Adipose tissue (tissue), 3 donors: ENCODE data around the gene TIMM9. TPM values are rescaled to one million over a fixed set of nuclear protein-coding genes. Genes with fewer than 3 reads are reported as not detected.
A peak's percentile ranks its signal among the peaks of the same experiment; 100 is the strongest.
"Not testable (repeated sequence)": the region's sequence is repeated elsewhere in the genome, so short reads cannot be mapped to it uniquely, and the experiment has no call there.

Experiments used
- H3K27ac ChIP-seq: one replicate; pipeline ENCODE4 v1.5.1; 2013; ENCODE audit warnings: low read depth, low read length
- WGBS, 3 donors: extraction: QIAGEN DNeasy Blood & Tissue Kit; methylation state at CpG; one replicate each; pipeline ENCODE4 v1.1.7; 2013; 5-methylcytosine and 5-hydroxymethylcytosine counted together
- polyA plus RNA-seq, 3 donors: library from polyadenylated mRNA; stranded (reverse); fragments of 200-250 nt; gene quantifications; one replicate each; pipeline ENCODE4 v1.2.3, GENCODE V29; 2013
- donor health status: healthy with polysubstance abuse.
- donor health status: Bipolar disorder and iron deficiency.
- donor health status: healthy.

Gene TIMM9
- polyA plus RNA-seq, 3 donors, result 39.0 to 61.4 (median 54.9) TPM

GRCh38 chr14:58408681-58409215 lies 18.6 kb downstream of the TIMM9 start:
- WGBS, 3 donors, result 84 to 93% (median 92%) methylated on average over 3 of the region's 3 CpGs
- no peak overlapping the region for H3K27ac ChIP-seq

DNA sequence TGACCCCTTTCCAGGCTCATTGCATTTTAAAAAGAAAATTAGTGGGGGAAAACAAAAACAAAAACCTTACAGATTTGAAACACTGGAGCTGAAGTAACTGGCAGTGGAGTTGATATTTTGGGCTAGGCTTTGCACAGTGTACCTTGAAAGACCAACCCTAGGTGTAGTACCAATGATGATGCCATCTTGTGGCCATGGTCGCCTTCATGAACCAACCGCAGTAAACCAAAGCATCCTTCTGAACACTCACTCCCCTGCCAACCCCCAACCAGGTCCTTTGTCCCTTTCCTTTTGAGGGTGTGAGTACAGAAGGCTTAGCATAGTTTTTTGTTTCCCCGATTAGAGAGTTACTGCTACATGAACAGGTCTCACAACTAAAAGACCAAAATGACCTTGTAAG lies 25.7 kb downstream of the TIMM9 start:
- no peak overlapping the region for H3K27ac ChIP-seq
- 87 to 92% (median 91%) methylated on average over 3 of the region's 3 CpGs for WGBS, 3 donors

DNA sequence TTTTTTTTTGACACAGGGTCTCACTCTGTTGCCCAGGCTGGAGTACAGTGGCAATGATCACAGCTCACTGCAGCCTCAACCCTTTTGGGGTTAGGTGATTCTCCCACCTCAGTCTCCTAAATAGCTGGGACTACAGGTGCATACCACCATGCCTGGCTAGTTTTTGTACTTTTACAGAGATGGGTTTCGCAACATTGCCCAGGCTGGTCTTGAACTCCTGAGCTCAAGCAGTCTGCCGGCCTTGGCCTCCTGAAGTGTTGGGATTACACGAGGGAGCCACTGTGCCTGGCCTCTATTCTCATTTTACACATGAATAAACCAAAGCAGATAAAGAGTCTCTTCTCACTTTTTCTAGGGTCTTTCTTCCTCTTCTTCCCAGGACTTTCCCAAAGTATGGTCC lies 28.4 kb downstream of the TIMM9 start:
- H3K27ac ChIP-seq, result no peak overlapping the region
- 90 to 95% (median 92%) methylated on average over 3 of the region's 3 CpGs for WGBS, 3 donors

- H3K27ac ChIP-seq, result no peak overlapping the region
Measured at GRCh38 chr14:58398495-58398894, 28.8 kb downstream of the TIMM9 start.

- no peak overlapping the region for H3K27ac ChIP-seq
- WGBS, 3 donors, result 95 to 98% (median 97%) methylated on average over 6 of the region's 6 CpGs
Measured at GRCh38 chr14:58397156-58397555, 30.2 kb downstream of the TIMM9 start.

GRCh38 chr14:58395812-58396788 lies 31.2 kb downstream of the TIMM9 start, which contains the start of gene TOMM20L:
TSS of gene TOMM20L (plus strand) at chr14:58395930. CDS start at chr14:58395958, 28 bp downstream.
- H3K27ac ChIP-seq, result peak within 1 kb of the TSS; percentile 55
- 7 to 8% (median 8%) methylated on average over 79 to 86 of the region's 86 CpGs for WGBS, 3 donors

DNA sequence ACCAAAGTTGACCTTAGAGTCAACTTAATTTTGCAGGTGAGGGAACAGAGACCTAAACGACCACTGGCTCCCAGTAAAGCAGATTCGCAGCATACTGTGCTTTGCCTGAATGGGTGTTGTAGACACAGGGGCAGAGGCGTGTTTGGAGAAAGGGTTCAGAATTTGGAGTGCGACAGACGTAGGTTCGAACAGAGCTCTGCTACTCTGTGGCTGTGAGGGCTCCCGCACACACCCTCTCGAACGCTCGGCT lies 31.8 kb downstream of the TIMM9 start:
- 10 to 18% (median 15%) methylated on average over 10 of the region's 10 CpGs for WGBS, 3 donors
- no peak overlapping the region for H3K27ac ChIP-seq

- WGBS, 3 donors, result 79 to 89% (median 86%) methylated on average over 2 of the region's 2 CpGs
- H3K27ac ChIP-seq, result no peak overlapping the region
Measured at GRCh38 chr14:58390830-58391229, 36.5 kb downstream of the TIMM9 start.

DNA sequence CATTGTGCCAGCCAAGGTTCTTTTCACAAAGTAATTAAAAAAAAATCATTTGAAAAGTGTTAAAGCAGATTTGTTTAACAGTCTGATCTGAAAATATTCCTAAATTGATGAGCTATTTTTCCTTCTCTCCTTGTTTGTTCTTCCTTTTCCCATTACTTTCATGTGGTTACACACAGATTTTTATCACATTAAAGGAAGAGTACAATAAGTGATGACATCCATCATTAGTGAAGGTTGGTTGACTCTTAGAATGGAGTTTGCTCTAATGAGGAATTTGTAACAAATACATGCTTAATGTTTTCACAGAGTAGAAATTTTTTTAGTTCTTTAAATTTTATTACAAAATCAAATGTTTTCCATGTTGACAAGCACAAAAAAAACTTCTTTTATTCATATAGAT lies 50.5 kb downstream of the TIMM9 start:
- no peak overlapping the region for H3K27ac ChIP-seq

GRCh38 chr14:58368956-58369355 lies 58.4 kb downstream of the TIMM9 start:
- 94 to 100% (median 100%) methylated on average over 1 of the region's 1 CpG for WGBS, 3 donors
- no peak overlapping the region for H3K27ac ChIP-seq

DNA sequence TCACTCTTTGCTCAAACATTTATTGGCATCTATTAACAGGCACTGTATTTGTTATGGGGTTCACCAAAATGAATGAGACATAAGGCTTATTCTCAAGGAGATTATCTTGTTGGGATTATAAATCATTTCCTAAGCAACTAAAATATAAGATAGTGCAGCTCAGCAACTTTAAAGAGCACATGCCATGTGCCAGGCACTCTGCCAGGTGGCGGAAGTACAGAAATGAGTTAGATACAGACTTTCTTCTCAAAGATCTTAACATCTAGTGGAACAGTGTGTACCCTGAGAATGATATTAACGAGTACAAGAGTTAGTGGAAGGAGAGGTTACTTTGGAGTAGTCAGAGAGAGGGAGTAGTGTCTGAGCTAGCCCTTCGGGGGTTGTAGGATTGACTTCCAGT lies 60.0 kb downstream of the TIMM9 start:
- WGBS, 3 donors, result 76 to 83% (median 81%) methylated on average over 3 of the region's 3 CpGs

GRCh38 chr14:58364316-58364715 lies 63.0 kb downstream of the TIMM9 start:
- 72 to 86% (median 75%) methylated on average over 4 of the region's 4 CpGs for WGBS, 3 donors
- no peak overlapping the region for H3K27ac ChIP-seq

More for the DNA sequence above, 60.0 kb downstream of the TIMM9 start:
- no peak overlapping the region for H3K27ac ChIP-seq

DNA sequence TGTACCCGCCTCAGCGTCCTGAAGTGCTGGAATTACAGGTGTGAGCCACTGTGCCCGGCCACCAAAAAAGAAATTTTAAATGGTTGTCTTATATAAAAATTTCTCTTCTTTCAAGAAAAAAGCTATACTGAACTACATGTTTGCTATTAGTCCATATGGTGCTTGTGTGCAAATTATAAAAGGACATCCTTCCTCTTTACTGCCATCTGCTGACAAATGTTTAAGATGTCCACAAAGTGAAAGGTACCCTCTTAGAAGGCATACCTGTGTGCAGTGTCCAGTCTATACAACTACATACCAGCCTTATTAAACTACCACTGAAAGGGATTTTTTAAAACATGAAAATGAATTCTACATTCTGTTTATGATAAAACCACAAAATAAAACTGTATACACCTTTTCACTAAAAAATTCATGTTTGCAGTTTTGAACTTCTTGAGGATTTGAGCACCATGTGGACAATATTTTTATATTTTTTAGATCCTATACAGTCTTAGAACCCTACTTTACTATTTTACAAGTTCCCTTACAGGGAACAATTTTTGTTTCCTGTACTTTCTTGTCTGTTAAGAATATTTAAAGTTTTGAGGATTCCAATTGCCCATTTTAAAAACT lies 64.4 kb downstream of the TIMM9 start:
- no peak overlapping the region for H3K27ac ChIP-seq
- 89 to 94% (median 93%) methylated on average over 3 of the region's 3 CpGs for WGBS, 3 donors

- H3K27ac ChIP-seq, result not testable (repeated sequence)
- WGBS, 3 donors, result 97 to 100% (median 100%) methylated on average over 1 of the region's 1 CpG
Measured at GRCh38 chr14:58362272-58362671, 65.1 kb downstream of the TIMM9 start.

Other genes starting within 250 kb of the TIMM9 start
- gene ACTR10, start 227.4 kb downstream of the TIMM9 start, polyA plus RNA-seq, result 10 to 100 TPM; 30.4 to 98.2 (median 53.9) TPM
- 100 to 1,000 TPM in 2 of 3 donors, 10 to 100 TPM in 1; 59.9 to 123 (median 119) TPM for gene PSMA3, start 182.7 kb downstream of the TIMM9 start, polyA plus RNA-seq
- gene ARID4A, start 129.0 kb downstream of the TIMM9 start, polyA plus RNA-seq, result 10 to 100 TPM in 1 of 3 donors, 1 to 10 TPM in 2; 4.0 to 10.2 (median 6.8) TPM
- gene TOMM20L, start 31.6 kb downstream of the TIMM9 start, polyA plus RNA-seq, result not detected
- gene KIAA0586, start 188 bp upstream of the TIMM9 start, polyA plus RNA-seq, result 1 to 10 TPM; 2.0 to 4.9 (median 2.6) TPM
- gene DACT1, start 210.4 kb upstream of the TIMM9 start, polyA plus RNA-seq, result 1 to 10 TPM in 2 of 3 donors, under 1 TPM in 1; 0.62 to 7.4 (median 5.3) TPM